MM.1S (cell line): ENCODE measurements around the gene TTLL5.

ENCODE experiments used
- DNase-seq: peaks from one replicate; pipeline ENCODE4 v3.0.0-alpha.2; 2015
- H2AFZ ChIP-seq: fragments of 300-600 bp; sonication (generic); 2 replicates; pipeline ENCODE4 v1.6.0; 2016; ENCODE audit warnings: antibody characterized with exemption, low read length
- H3F3A ChIP-seq: fragments of 300-600 bp; sonication (generic); 2 replicates; pipeline ENCODE4 v1.6.1; 2016; ENCODE audit warnings: mild to moderate bottlenecking, antibody characterized with exemption, low read length, moderate library complexity, mixed read lengths; ENCODE audit not compliant: insufficient read depth
- H3K27ac ChIP-seq: fragments of 300-600 bp; sonication (generic); 2 replicates; pipeline ENCODE4 v1.5.1; 2016; ENCODE audit warnings: mild to moderate bottlenecking, low read length
- H3K27me3 ChIP-seq: fragments of 300-600 bp; sonication (generic); replicated peaks from 2 replicates; pipeline ENCODE4 v1.6.0; 2016; ENCODE audit warnings: low read length; ENCODE audit not compliant: insufficient read depth
- H3K36me3 ChIP-seq: fragments of 300-600 bp; sonication (generic); replicated peaks from 2 replicates; pipeline ENCODE4 v1.6.1; 2016; ENCODE audit warnings: mild to moderate bottlenecking, low read length, mixed read lengths; ENCODE audit not compliant: insufficient read depth
- H3K4me1 ChIP-seq: fragments of 300-600 bp; sonication (generic); 2 replicates; pipeline ENCODE4 v1.6.1; 2016; ENCODE audit warnings: low read length, mixed read lengths
- H3K4me2 ChIP-seq: fragments of 300-600 bp; sonication (generic); 2 replicates; pipeline ENCODE4 v1.6.0; 2016; ENCODE audit warnings: low read depth, low read length
- H3K4me3 ChIP-seq: fragments of 300-600 bp; sonication (generic); 2 replicates; pipeline ENCODE4 v1.5.1; 2016; ENCODE audit warnings: low read length, mixed read lengths
- H3K79me2 ChIP-seq: fragments of 300-600 bp; sonication (generic); 2 replicates; pipeline ENCODE4 v1.6.1; 2016; ENCODE audit warnings: mixed run types, low read length, mixed read lengths
- H3K9ac ChIP-seq: fragments of 300-600 bp; sonication (generic); 2 replicates; pipeline ENCODE4 v1.6.1; 2016; ENCODE audit warnings: low read length, mixed read lengths
- H3K9me2 ChIP-seq: fragments of 300-600 bp; sonication (generic); replicated peaks from 2 replicates; pipeline ENCODE4 v1.6.1; 2016; ENCODE audit warnings: mild to moderate bottlenecking, low read length, mixed read lengths; ENCODE audit not compliant: insufficient read depth
- H3K9me3 ChIP-seq: fragments of 300-600 bp; sonication (generic); replicated peaks from 2 replicates; pipeline ENCODE4 v1.6.1; 2016; ENCODE audit warnings: mild to moderate bottlenecking, low read length, mixed read lengths; ENCODE audit not compliant: insufficient read depth
- H4K20me1 ChIP-seq: fragments of 300-600 bp; sonication (generic); 2 replicates; pipeline ENCODE4 v1.6.1; 2016; ENCODE audit warnings: mild to moderate bottlenecking, low read length, moderate library complexity, mixed read lengths; ENCODE audit not compliant: insufficient read depth
- CTCF ChIP-seq: fragments of 300-600 bp; sonication (generic); IDR thresholded peaks from 2 replicates; pipeline ENCODE4 v1.5.1; 2016; ENCODE audit warnings: antibody characterized with exemption, low read length, mixed read lengths
- EZH2 ChIP-seq: fragments of 300-600 bp; sonication (generic); optimal IDR thresholded peaks from 2 replicates; pipeline ENCODE3; 2017; ENCODE audit warnings: low read depth, mild to moderate bottlenecking, antibody characterized with exemption, low read length, mixed read lengths
- EZH2phosphoT487 ChIP-seq: fragments of 300-600 bp; sonication (generic); IDR thresholded peaks from 2 replicates; pipeline ENCODE4 v1.6.1; 2018; ENCODE audit warnings: antibody characterized with exemption, low read length

The TTLL5 gene

GRCh38 chr14:75952489-75952888, 291.4 kb downstream of the TTLL5 start:
- Histone ChIP-seq H3K9ac (no peak overlapping the region), H3K27me3 (no peaks in the 10 kb centered on the region), H3K27ac (no peak overlapping the region), H3K36me3 (no peaks in the 10 kb centered on the region), H3K79me2 (no peaks in the 10 kb centered on the region), H3K4me2 (no peak overlapping the region), H4K20me1 (no peaks in the 10 kb centered on the region), H3F3A (no peaks in the 10 kb centered on the region), H3K4me3 (no peak overlapping the region), H3K9me3 (no peaks in the 10 kb centered on the region), H2AFZ (no peak overlapping the region), H3K4me1 (no peaks in the 10 kb centered on the region), H3K9me2 (no peaks in the 10 kb centered on the region)
- no peak for TF ChIP-seq EZH2
- TF ChIP-seq EZH2phosphoT487: no peak
- no peak for TF ChIP-seq CTCF
- no peak for DNase-seq

- Histone ChIP-seq H3K4me1 (no peaks in the 10 kb centered on the region), H2AFZ (no peak overlapping the region), H3K9me3 (no peaks in the 10 kb centered on the region), H3K9me2 (no peaks in the 10 kb centered on the region), H3K9ac (no peak overlapping the region), H3K27me3 (no peaks in the 10 kb centered on the region), H3K36me3 (no peaks in the 10 kb centered on the region), H4K20me1 (no peaks in the 10 kb centered on the region), H3K4me2 (no peak overlapping the region), H3K79me2 (no peaks in the 10 kb centered on the region), H3K27ac (no peak overlapping the region), H3K4me3 (no peak overlapping the region), H3F3A (no peaks in the 10 kb centered on the region)
- no peak for DNase-seq
- TF ChIP-seq EZH2phosphoT487 (no peak), EZH2 (no peak), CTCF (no peak)
Measured at GRCh38 chr14:75959031-75959430, 298.0 kb downstream of the TTLL5 start.

- Histone ChIP-seq H3K27ac (no peak overlapping the region), H3K4me2 (no peak overlapping the region), H4K20me1 (no peaks in the 10 kb centered on the region), H3K9me2 (no peaks in the 10 kb centered on the region), H3F3A (no peaks in the 10 kb centered on the region), H3K27me3 (no peaks in the 10 kb centered on the region), H3K4me3 (no peak overlapping the region), H3K4me1 (no peaks in the 10 kb centered on the region), H3K9me3 (no peaks in the 10 kb centered on the region), H3K79me2 (no peaks in the 10 kb centered on the region), H3K36me3 (no peaks in the 10 kb centered on the region), H3K9ac (no peak overlapping the region), H2AFZ (no peak overlapping the region)
- no peak for DNase-seq
- TF ChIP-seq EZH2phosphoT487 (no peak), EZH2 (no peak), CTCF (no peak)
Measured at GRCh38 chr14:75960231-75960630, 299.2 kb downstream of the TTLL5 start.
